HEK293 (cell line): Measurements from ENCODE around the gene ROBO1.

Experiments
- REST ChIP-seq: fragments of 450-650 bp; formaldehyde crosslinking; IDR thresholded peaks from 2 replicates; pipeline ENCODE4 v1.5.1; 2016; ENCODE audit warnings: missing biosample characterization, missing genetic modification characterization
- ZBTB21 ChIP-seq: fragments of 450-650 bp; formaldehyde crosslinking; IDR thresholded peaks from 2 replicates; pipeline ENCODE4 v1.5.1; 2017; ENCODE audit warnings: missing biosample characterization, missing genetic modification characterization
- ZNF121 ChIP-seq: fragments of 450-650 bp; formaldehyde crosslinking; IDR thresholded peaks from 2 replicates; pipeline ENCODE4 v1.5.1; 2016; ENCODE audit warnings: missing biosample characterization, missing genetic modification characterization
- ZNF138 ChIP-seq: fragments of 450-650 bp; formaldehyde crosslinking; IDR thresholded peaks from 2 replicates; pipeline ENCODE4 v1.5.1; 2016; ENCODE audit warnings: missing biosample characterization, missing genetic modification characterization, borderline replicate concordance
- ZNF324 ChIP-seq: fragments of 450-650 bp; formaldehyde crosslinking; IDR thresholded peaks from 2 replicates; pipeline ENCODE4 v1.5.1; 2016; ENCODE audit warnings: missing biosample characterization, missing genetic modification characterization
- ZNF423 ChIP-seq: fragments of 450-650 bp; formaldehyde crosslinking; IDR thresholded peaks from 2 replicates; pipeline ENCODE4 v1.5.1; 2016; ENCODE audit warnings: missing biosample characterization, missing genetic modification characterization
- ZNF48 ChIP-seq: fragments of 450-650 bp; formaldehyde crosslinking; IDR thresholded peaks from 2 replicates; pipeline ENCODE4 v1.5.1; 2016; ENCODE audit warnings: missing biosample characterization, missing genetic modification characterization
- ZNF621 ChIP-seq: fragments of 450-650 bp; formaldehyde crosslinking; IDR thresholded peaks from 2 replicates; pipeline ENCODE4 v1.5.1; 2017; ENCODE audit warnings: missing biosample characterization, missing genetic modification characterization
- ZNF747 ChIP-seq: fragments of 450-650 bp; formaldehyde crosslinking; IDR thresholded peaks from 2 replicates; pipeline ENCODE4 v1.5.1; 2016; ENCODE audit warnings: missing biosample characterization, missing genetic modification characterization

GRCh38 chr3:79074558-79074957 lies 693.2 kb downstream of the ROBO1 start:
- TF ChIP-seq ZNF621 (tag by site-specific recombination) (no peak), REST (tag by site-specific recombination) (no peak), ZNF423 (tag by site-specific recombination) (no peak), ZNF324 (tag by site-specific recombination) (no peak), ZNF747 (tag by site-specific recombination) (no peak), ZBTB21 (no peak), ZNF121 (tag by site-specific recombination) (no peak), ZNF138 (tag by site-specific recombination) (no peak), ZNF48 (tag by site-specific recombination) (no peak)
